ENCODE data around the gene MBNL3.

- TF ChIP-seq CTCF (IDR thresholded peaks at IDR 0.05) (no peak), POLR2A (IDR thresholded peaks at IDR 0.05) (no peak)
These were observed 93.8 kb downstream of the MBNL3 start for GRCh38 chrX:132395026-132395425.
